ENCODE measurements around the gene LEPROT. TPM values are rescaled to one million over a fixed set of nuclear protein-coding genes. Genes with fewer than 3 reads are reported as not detected.

LEPROT gene
- total RNA-seq, 1 donor from 2014 or later = 49.2 TPM

GRCh38 chr1:65419681-65420589, 533 bp upstream of the LEPROT start:
- H3K4me3 Mint-ChIP-seq = peak overlapping the region; percentile 94
- Histone ChIP-seq H3K27ac (peak overlapping the region; percentile 66), H3F3A (ENCODE audit: low read depth) (peaks cover 29% of the 10 kb centered on the region), H3K4me3 (peak overlapping the region; percentile 93), H3K9me3 (ENCODE audit: low read depth) (no peaks in the 10 kb centered on the region), H3K27me3 (no peaks in the 10 kb centered on the region), H3K36me3 (no peaks in the 10 kb centered on the region), H2AFZ (replicated peaks) (peak overlapping the region; percentile 91), H3K79me2 (ENCODE audit: low read depth) (peaks cover 40% of the 10 kb centered on the region), H3K9ac (no peak overlapping the region), H4K20me1 (ENCODE audit: low read depth) (peaks cover 13% of the 10 kb centered on the region), H3K4me1 (peaks cover 15% of the 10 kb centered on the region), H3K4me2 (peak overlapping the region; percentile 78)
- peaks cover 11% of the 10 kb centered on the region for H3K4me1 Mint-ChIP-seq
- TF ChIP-seq EZH2phosphoT487 (IDR thresholded peaks at IDR 0.05) = no peak
- TF ChIP-seq, protein P1, sequence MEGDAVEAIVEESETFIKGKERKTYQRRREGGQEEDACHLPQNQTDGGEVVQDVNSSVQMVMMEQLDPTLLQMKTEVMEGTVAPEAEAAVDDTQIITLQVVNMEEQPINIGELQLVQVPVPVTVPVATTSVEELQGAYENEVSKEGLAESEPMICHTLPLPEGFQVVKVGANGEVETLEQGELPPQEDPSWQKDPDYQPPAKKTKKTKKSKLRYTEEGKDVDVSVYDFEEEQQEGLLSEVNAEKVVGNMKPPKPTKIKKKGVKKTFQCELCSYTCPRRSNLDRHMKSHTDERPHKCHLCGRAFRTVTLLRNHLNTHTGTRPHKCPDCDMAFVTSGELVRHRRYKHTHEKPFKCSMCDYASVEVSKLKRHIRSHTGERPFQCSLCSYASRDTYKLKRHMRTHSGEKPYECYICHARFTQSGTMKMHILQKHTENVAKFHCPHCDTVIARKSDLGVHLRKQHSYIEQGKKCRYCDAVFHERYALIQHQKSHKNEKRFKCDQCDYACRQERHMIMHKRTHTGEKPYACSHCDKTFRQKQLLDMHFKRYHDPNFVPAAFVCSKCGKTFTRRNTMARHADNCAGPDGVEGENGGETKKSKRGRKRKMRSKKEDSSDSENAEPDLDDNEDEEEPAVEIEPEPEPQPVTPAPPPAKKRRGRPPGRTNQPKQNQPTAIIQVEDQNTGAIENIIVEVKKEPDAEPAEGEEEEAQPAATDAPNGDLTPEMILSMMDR (IDR thresholded peaks at IDR 0.05) = no peak
- peak; percentile 36 for TF ChIP-seq EZH2 (IDR thresholded peaks at IDR 0.05)
- no peaks in the 10 kb centered on the region for H3K36me3 Mint-ChIP-seq
- peak; percentile 98 for DNase-seq (ENCODE audit: low spot score)
- no peaks in the 10 kb centered on the region for H3K9me3 Mint-ChIP-seq
- H3K27me3 Mint-ChIP-seq (ENCODE audit: insufficient read depth, low read depth) = no peaks in the 10 kb centered on the region
- H3K27ac Mint-ChIP-seq = peak overlapping the region; percentile 87

GRCh38 chr1:65421351-65422025, 1.0 kb downstream of the LEPROT start:
- Histone ChIP-seq H3K27ac (peak overlapping the region; percentile 99), H3K9me3 (ENCODE audit: low read depth) (no peaks in the 10 kb centered on the region), H3K4me3 (peak overlapping the region; percentile 93), H3K4me2 (peak overlapping the region; percentile 96), H3K27me3 (no peaks in the 10 kb centered on the region), H2AFZ (replicated peaks) (peak overlapping the region; percentile 81), H3K4me1 (peaks cover 24% of the 10 kb centered on the region), H3K36me3 (no peaks in the 10 kb centered on the region), H4K20me1 (ENCODE audit: low read depth) (peaks cover 13% of the 10 kb centered on the region), H3K9ac (peak overlapping the region; percentile 88), H3F3A (ENCODE audit: low read depth) (peaks cover 35% of the 10 kb centered on the region), H3K79me2 (ENCODE audit: low read depth) (peaks cover 47% of the 10 kb centered on the region)
- no peaks in the 10 kb centered on the region for H3K9me3 Mint-ChIP-seq
- peaks cover 14% of the 10 kb centered on the region for H3K36me3 Mint-ChIP-seq
- no peak overlapping the region for H3K27ac Mint-ChIP-seq
- peaks cover 13% of the 10 kb centered on the region for H3K4me1 Mint-ChIP-seq
- H3K4me3 Mint-ChIP-seq = no peak overlapping the region
- TF ChIP-seq EZH2 (IDR thresholded peaks at IDR 0.05) = no peak
- TF ChIP-seq, protein P1 (IDR thresholded peaks at IDR 0.05) = no peak
- TF ChIP-seq EZH2phosphoT487 (IDR thresholded peaks at IDR 0.05) = no peak
- no peaks in the 10 kb centered on the region for H3K27me3 Mint-ChIP-seq (ENCODE audit: insufficient read depth, low read depth)
- no peak for DNase-seq (ENCODE audit: low spot score)

DNA sequence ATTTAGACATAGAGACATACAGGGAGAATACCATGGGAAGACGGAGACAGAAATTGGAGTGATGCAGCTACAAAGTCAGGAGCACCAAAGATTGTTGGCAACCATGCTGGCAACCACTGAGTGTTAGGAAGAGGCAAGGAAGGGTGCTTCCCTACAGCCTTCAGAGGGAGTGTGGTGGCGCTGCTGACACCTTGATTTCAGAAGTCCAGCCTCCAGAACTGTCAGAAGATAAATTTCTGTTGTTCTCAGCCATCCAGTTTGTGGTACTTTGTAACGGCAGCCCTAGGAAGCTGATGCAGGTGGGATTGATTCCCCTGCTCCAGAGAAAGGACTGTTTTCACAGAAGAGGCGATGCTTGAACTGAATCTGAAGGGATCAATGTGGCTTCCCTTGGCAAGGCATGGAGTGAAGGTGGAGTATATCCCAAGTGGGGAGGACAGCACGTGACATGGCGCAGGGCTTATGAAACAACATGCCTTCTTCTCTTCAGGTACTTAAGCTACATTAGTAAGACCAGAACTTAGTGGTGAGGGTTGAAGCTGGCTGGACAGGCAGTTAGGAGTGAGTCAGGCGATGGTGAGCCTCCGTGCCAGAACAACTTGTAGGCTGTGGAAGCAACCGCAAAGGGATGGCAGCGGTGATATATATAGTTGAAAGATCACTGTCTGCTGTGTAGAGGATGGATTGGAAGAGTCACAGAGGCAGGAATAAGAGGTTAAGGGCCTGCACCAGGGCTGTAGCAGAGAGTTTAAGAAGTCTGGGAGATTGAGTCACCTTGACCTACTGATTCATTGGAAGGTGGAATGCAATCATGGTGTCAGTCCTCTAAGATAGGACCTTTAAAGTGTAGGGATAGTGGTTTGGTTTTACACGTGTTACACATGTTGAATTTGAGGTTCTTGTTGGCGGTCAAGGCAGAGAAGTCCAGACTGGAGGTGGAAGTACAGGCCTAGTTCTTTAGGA, 2.1 kb downstream of the LEPROT start:
- Histone ChIP-seq H4K20me1 (ENCODE audit: low read depth) (peaks cover 13% of the 10 kb centered on the region), H3K27ac (no peak overlapping the region), H3K9ac (no peak overlapping the region), H3K36me3 (no peaks in the 10 kb centered on the region), H3K79me2 (ENCODE audit: low read depth) (peaks cover 47% of the 10 kb centered on the region), H3K9me3 (ENCODE audit: low read depth) (no peaks in the 10 kb centered on the region), H3K27me3 (no peaks in the 10 kb centered on the region), H3F3A (ENCODE audit: low read depth) (peaks cover 35% of the 10 kb centered on the region), H3K4me3 (peak overlapping the region; percentile 93), H2AFZ (replicated peaks) (no peak overlapping the region), H3K4me2 (peak overlapping the region; percentile 96), H3K4me1 (peaks cover 24% of the 10 kb centered on the region)
- no peak for TF ChIP-seq EZH2phosphoT487 (IDR thresholded peaks at IDR 0.05)
- TF ChIP-seq EZH2 (IDR thresholded peaks at IDR 0.05) = no peak
- TF ChIP-seq, protein P1 (IDR thresholded peaks at IDR 0.05) = no peak
- Mint-ChIP-seq H3K27me3 (ENCODE audit: insufficient read depth, low read depth) (no peaks in the 10 kb centered on the region), H3K9me3 (no peaks in the 10 kb centered on the region), H3K4me1 (peaks cover 13% of the 10 kb centered on the region), H3K36me3 (peaks cover 15% of the 10 kb centered on the region), H3K27ac (no peak overlapping the region), H3K4me3 (no peak overlapping the region)
- no peak for DNase-seq (ENCODE audit: low spot score)
